IMR-90 (cell line): ENCODE data around the gene SBF2. TPM values are rescaled to one million over a fixed set of nuclear protein-coding genes. Genes with fewer than 3 reads are reported as not detected.

Experiments used
- ATAC-seq: fragments of 200-7000 bp; cut with Tn5 transposase; 2 replicates; pipeline ENCODE4 v1.9.1; 2020; ENCODE audit warnings: low read depth, mild to moderate bottlenecking, moderate library complexity
- BruUV-seq: library from RNA; stranded (reverse); fragments of 400-500 nt; replicated peaks from 2 replicates; lab custom pipeline; 2021; lab: Mats Ljungman, UMichigan
- CTCF ChIA-PET: fragments of 300-600 bp; formaldehyde crosslinking; extraction: SDS; loops from one replicate; lab custom pipeline; 2021; ENCODE audit warnings: antibody characterized with exemption; lab: Yijun Ruan, JAX
- POLR2A ChIA-PET: fragments of 300-600 bp; sonication (Branson Sonifier 250); formaldehyde crosslinking; loops from one replicate; lab custom pipeline; 2022; ENCODE audit warnings: antibody characterized with exemption; ENCODE audit not compliant: unreplicated experiment; lab: Charles Lee
- DNase-seq: peaks from one replicate; pipeline ENCODE4 v3.0.0; 2013
- H2AFZ ChIP-seq: replicated peaks from 2 replicates; pipeline ENCODE3; 2013; ENCODE audit warnings: low read length, mild to moderate bottlenecking; ENCODE audit not compliant: poor library complexity
- H2AK5ac ChIP-seq: 2 replicates; pipeline ENCODE4 v1.6.1; 2013; ENCODE audit warnings: low read depth, low read length, inconsistent platforms
- H2AK9ac ChIP-seq: replicated peaks from 2 replicates; pipeline ENCODE3; 2013; ENCODE audit warnings: mild to moderate bottlenecking, low read depth, low read length, moderate library complexity; ENCODE audit not compliant: poor library complexity
- H2BK120ac ChIP-seq: 2 replicates; pipeline ENCODE4 v1.6.1; 2013; ENCODE audit warnings: low read depth, low read length, inconsistent platforms
- H2BK15ac ChIP-seq: 3 replicates; pipeline ENCODE4 v1.6.1; 2013; ENCODE audit warnings: low read depth, low read length, inconsistent platforms
- H2BK20ac ChIP-seq: 2 replicates; pipeline ENCODE4 v1.6.1; 2013; ENCODE audit warnings: low read depth, mild to moderate bottlenecking, inconsistent platforms, low read length, moderate library complexity
- H2BK5ac ChIP-seq: 2 replicates; pipeline ENCODE4 v1.6.1; 2013; ENCODE audit warnings: mild to moderate bottlenecking, low read depth, low read length, inconsistent platforms; ENCODE audit not compliant: poor library complexity, severe bottlenecking
- H3K14ac ChIP-seq: replicated peaks from 2 replicates; pipeline ENCODE4 v1.6.1; 2013; ENCODE audit warnings: low read depth, low read length, inconsistent platforms
- H3K18ac ChIP-seq: 2 replicates; pipeline ENCODE4 v1.6.1; 2013; ENCODE audit warnings: low read depth, low read length, control low read depth
- H3K23ac ChIP-seq: 2 replicates; pipeline ENCODE4 v1.6.1; 2013; ENCODE audit warnings: low read depth, low read length, inconsistent platforms
- H3K27ac ChIP-seq: 2 replicates; pipeline ENCODE4 v1.5.1; 2013; ENCODE audit warnings: mild to moderate bottlenecking, control low read depth, low read length; ENCODE audit not compliant: insufficient read depth
- H3K27me3 ChIP-seq: 2 replicates; pipeline ENCODE4 v1.6.1; 2013; ENCODE audit warnings: low read length; ENCODE audit not compliant: control insufficient read depth, insufficient read depth
- H3K36me3 ChIP-seq: 2 replicates; pipeline ENCODE4 v1.6.1; 2013; ENCODE audit warnings: low read length, mixed read lengths; ENCODE audit not compliant: control insufficient read depth, insufficient read depth
- H3K4ac ChIP-seq: 2 replicates; pipeline ENCODE4 v1.6.1; 2013; ENCODE audit warnings: low read depth, low read length, inconsistent platforms
- H3K4me1 ChIP-seq: 2 replicates; pipeline ENCODE4 v1.6.1; 2013; ENCODE audit warnings: low read length, mixed read lengths; ENCODE audit not compliant: control insufficient read depth, insufficient read depth
- H3K4me2 ChIP-seq: 2 replicates; pipeline ENCODE4 v1.6.1; 2013; ENCODE audit warnings: low read depth, mild to moderate bottlenecking, control low read depth, low read length, moderate library complexity
- H3K4me3 ChIP-seq: 2 replicates; pipeline ENCODE4 v1.5.1; 2013; ENCODE audit warnings: low read depth, mild to moderate bottlenecking, control low read depth, low read length, moderate library complexity; ENCODE audit not compliant: insufficient read depth
- H3K56ac ChIP-seq: 2 replicates; pipeline ENCODE4 v1.6.1; 2013; ENCODE audit warnings: low read length, inconsistent platforms; ENCODE audit not compliant: insufficient read depth; ENCODE audit errors: extremely low read depth
- H3K79me1 ChIP-seq, 2 experiments: 2 replicates each; pipeline ENCODE4 v1.6.1; 2013; ENCODE audit warnings: low read length in 2 of 2, inconsistent platforms in 1 of 2, low read depth in 1 of 2
- H3K9ac ChIP-seq: 2 replicates; pipeline ENCODE4 v1.6.1; 2013; ENCODE audit warnings: low read depth, low read length, control low read depth
- H3K9me1 ChIP-seq: 2 replicates; pipeline ENCODE4 v1.6.1; 2013; ENCODE audit warnings: low read length, inconsistent platforms; ENCODE audit not compliant: insufficient read depth
- H3K9me3 ChIP-seq: 2 replicates; pipeline ENCODE4 v1.6.1; 2013; ENCODE audit warnings: low read length; ENCODE audit not compliant: control insufficient read depth, insufficient read depth
- H4K20me1 ChIP-seq: 2 replicates; pipeline ENCODE4 v1.6.1; 2013; ENCODE audit warnings: low read length, inconsistent platforms; ENCODE audit not compliant: insufficient read depth
- H4K5ac ChIP-seq: 2 replicates; pipeline ENCODE4 v1.6.1; 2013; ENCODE audit warnings: mild to moderate bottlenecking, low read depth, low read length, control low read depth
- H4K8ac ChIP-seq, 2 experiments: 2 replicates each; pipeline ENCODE4 v1.6.1; 2013; ENCODE audit warnings: low read depth in 2 of 2, low read length in 2 of 2, control low read depth in 1 of 2, inconsistent platforms in 1 of 2
- H4K91ac ChIP-seq: 2 replicates; pipeline ENCODE4 v1.6.1; 2013; ENCODE audit warnings: low read depth, low read length, inconsistent platforms; ENCODE audit not compliant: insufficient read depth
- MAFK ChIP-seq: IDR thresholded peaks from 2 replicates; pipeline ENCODE4 v1.6.1; 2012; ENCODE audit warnings: low read depth, low read length, improper control_type of control experiment
- NFE2L2 ChIP-seq: fragments of 150-350 bp; IDR thresholded peaks from 2 replicates; pipeline ENCODE4 v1.6.1; 2016; ENCODE audit warnings: low read depth, mild to moderate bottlenecking, low read length
- SMC3 ChIP-seq: fragments of 150-350 bp; IDR thresholded peaks from 2 replicates; pipeline ENCODE4 v1.6.1; 2016; ENCODE audit warnings: low read depth, mild to moderate bottlenecking, antibody characterized with exemption, low read length, moderate library complexity
- USF2 ChIP-seq: fragments of 150-350 bp; IDR thresholded peaks from 2 replicates; pipeline ENCODE4 v1.6.1; 2017; ENCODE audit warnings: mild to moderate bottlenecking, antibody characterized with exemption, low read length, low read depth
- WGBS, 2 experiments: methylation state at CpG; one replicate each; pipeline versions ENCODE4 v1.1.5 to v1.1.7; 2013; ENCODE audit warnings: missing lambda C conversion rate in 2 of 2; ENCODE audit not compliant: insufficient read length in 1 of 2; ENCODE audit errors: extremely low coverage in 2 of 2; 5-methylcytosine and 5-hydroxymethylcytosine counted together
- dilution Hi-C: fragments of 300-500 bp; cut with HindIII; formaldehyde crosslinking; loops from one replicate; pipeline ENCODE4 v1.14.3; 2018; ENCODE audit warnings: low sequenced_read_pairs; ENCODE audit not compliant: unreplicated experiment
- in situ Hi-C: fragments of 300-500 bp; cut with MboI; formaldehyde crosslinking; loops from 3 replicates; pipeline ENCODE4 v1.14.3; 2019; ENCODE audit warnings: low sequenced_read_pairs, inconsistent platforms, mixed read lengths
- intact Hi-C: fragments of 100-400 bp; cut with micrococcal nuclease; formaldehyde crosslinking; loops from 2 replicates; pipeline ENCODE4 v1.10.0; 2022
- polyA plus RNA-seq, 3 experiments: library from polyadenylated mRNA; depleted of rRNA; stranded (reverse); fragments of >200 nt; gene quantifications; 2 replicates each; pipeline ENCODE4 v1.2.3, GENCODE V29; 2012; ENCODE audit warnings: low replicate concordance in 1 of 3
- total RNA-seq: library from RNA; depleted of rRNA; stranded (reverse); fragments of >200 nt; gene quantifications from 2 replicates; pipeline ENCODE4 v1.2.3, GENCODE V29; 2012

SBF2 gene
- total and polyA plus RNA-seq, 2 of the 4 experiments (the other 2 are of a cell fraction), result 23.8 to 51.8 TPM

- Histone ChIP-seq H2BK20ac (0 out of 2 replicates have a peak overlapping the region, but pooled peaks have one; percentile 38), H3K56ac (no peak overlapping the region), H2BK15ac (peak overlapping the region; percentile 53; the same call in 1 of the 3 replicates), H3K9me1 (no peaks in the 10 kb centered on the region), H3K4me3 (no peak overlapping the region), H4K20me1 (no peaks in the 10 kb centered on the region; the same call in 1 of the 2 replicates), H3K23ac (peak overlapping the region; percentile 56; the same call in 1 of the 2 replicates), H3K4me1 (peaks cover 18% of the 10 kb centered on the region), H2AFZ (peak overlapping the region; percentile 56), H2AK9ac (no peak overlapping the region), H3K27ac (peak overlapping the region; percentile 35; the same call in 1 of the 2 replicates), H4K8ac (peak overlapping the region; percentile 16 to 22; a peak in 2 of 4 replicates), H3K9ac (no peak overlapping the region), H3K18ac (peak overlapping the region; percentile 36; the same call in 1 of the 2 replicates), H3K79me1 (peaks cover 3 to 29% of the 10 kb centered on the region in 2 experiments; a peak in 3 of 4 replicates), H3K9me3 (peaks cover 3% of the 10 kb centered on the region; the same call in 1 of the 2 replicates), H3K27me3 (no peaks in the 10 kb centered on the region), H3K4me2 (no peak overlapping the region), H2BK120ac (peak overlapping the region; percentile 44), H3K36me3 (peaks cover 4% of the 10 kb centered on the region), H4K5ac (peak overlapping the region; percentile 88), H2BK5ac (peak overlapping the region; percentile 62), H4K91ac (peak overlapping the region; percentile 69), H2AK5ac (peak overlapping the region; percentile 71; the same call in 1 of the 2 replicates), H3K14ac (peak overlapping the region; percentile 63), H3K4ac (peak overlapping the region; percentile 70)
- TF ChIP-seq SMC3, result no peak
- 0 out of 2 replicates have a peak, but pooled peaks have one; percentile 29 for TF ChIP-seq NFE2L2
- no peak for TF ChIP-seq USF2
- TF ChIP-seq MAFK, result no peak
- DNase-seq (peak; percentile 40), ATAC-seq (no peak; the same call in 1 of the 2 replicates)
- intact Hi-C loops (loop anchor here (1.0 kb wide), 1 partner anchor 34 kb away; no protein-coding TSS in a partner anchor), in situ Hi-C loops (loop anchor here (25.0 kb wide), 1 partner anchor 754 kb away; no protein-coding TSS in a partner anchor), dilution Hi-C loops (no loop called here)
- CTCF ChIA-PET, result no interaction called here
- WGBS, 2 experiments, result 83% methylated on average over 5 of the region's 16 CpGs; no CpG with 5 or more reads in 1 of the 2 experiments
- no TSS peak for BruUV-seq
- POLR2A ChIA-PET, result no interaction called here
Measured at GRCh38 chr11:9982796-9983579, 311.0 kb downstream of the SBF2 start.
